ENCODE measurements around the gene ACOT9.
"Not testable (repeated sequence)": the region's sequence is repeated elsewhere in the genome, so short reads cannot be mapped to it uniquely, and the experiment has no call there.

The ACOT9 gene

DNA sequence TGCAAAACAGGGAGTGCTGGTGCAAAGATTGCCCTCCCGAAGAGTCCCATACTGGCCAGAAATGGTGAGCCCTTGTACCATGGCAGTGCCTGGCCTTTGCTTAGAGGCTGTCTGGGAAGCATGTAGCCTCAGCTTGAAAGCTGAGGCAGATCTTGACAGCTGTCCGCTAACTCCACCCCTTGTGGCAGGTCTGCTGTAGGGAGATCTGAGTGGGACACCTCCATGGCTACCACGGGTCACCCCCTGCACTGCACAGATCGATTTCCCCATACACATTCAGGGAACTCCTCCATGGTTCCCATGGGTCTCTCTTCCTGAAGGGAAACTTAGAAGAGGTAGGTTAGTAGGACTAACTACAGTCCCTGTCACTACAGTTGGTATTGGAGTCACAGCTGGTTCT lies 6.1 kb upstream of the ACOT9 start:
- Histone ChIP-seq H4K20me1 (ENCODE audit: insufficient read depth, low read length, poor library complexity, severe bottlenecking) (no peaks in the 10 kb centered on the region), H3K4me2 (ENCODE audit: low read depth, low read length, poor library complexity, severe bottlenecking) (no peak overlapping the region), H2AFZ (ENCODE audit: low read length) (no peak overlapping the region), H3K79me2 (ENCODE audit: insufficient read depth, low read length) (no peaks in the 10 kb centered on the region), H3F3A (ENCODE audit: low read depth) (no peaks in the 10 kb centered on the region), H3K4me1 (ENCODE audit: insufficient read depth, low read length, poor library complexity, severe bottlenecking) (no peaks in the 10 kb centered on the region), H3K4me3 (ENCODE audit: low read length, poor library complexity, severe bottlenecking) (no peak overlapping the region), H3K9ac (ENCODE audit: low read depth, low read length, poor library complexity, severe bottlenecking) (no peak overlapping the region), H3K9me2 (replicated peaks; ENCODE audit: low read depth, low read length) (no peaks in the 10 kb centered on the region), H3K27me3 (ENCODE audit: insufficient read depth, low read length, poor library complexity, severe bottlenecking) (no peaks in the 10 kb centered on the region), H3K9me3 (ENCODE audit: insufficient read depth, low read depth, low read length) (no peaks in the 10 kb centered on the region), H3K36me3 (ENCODE audit: insufficient read depth, low read length) (no peaks in the 10 kb centered on the region)
- TF ChIP-seq, protein P1, sequence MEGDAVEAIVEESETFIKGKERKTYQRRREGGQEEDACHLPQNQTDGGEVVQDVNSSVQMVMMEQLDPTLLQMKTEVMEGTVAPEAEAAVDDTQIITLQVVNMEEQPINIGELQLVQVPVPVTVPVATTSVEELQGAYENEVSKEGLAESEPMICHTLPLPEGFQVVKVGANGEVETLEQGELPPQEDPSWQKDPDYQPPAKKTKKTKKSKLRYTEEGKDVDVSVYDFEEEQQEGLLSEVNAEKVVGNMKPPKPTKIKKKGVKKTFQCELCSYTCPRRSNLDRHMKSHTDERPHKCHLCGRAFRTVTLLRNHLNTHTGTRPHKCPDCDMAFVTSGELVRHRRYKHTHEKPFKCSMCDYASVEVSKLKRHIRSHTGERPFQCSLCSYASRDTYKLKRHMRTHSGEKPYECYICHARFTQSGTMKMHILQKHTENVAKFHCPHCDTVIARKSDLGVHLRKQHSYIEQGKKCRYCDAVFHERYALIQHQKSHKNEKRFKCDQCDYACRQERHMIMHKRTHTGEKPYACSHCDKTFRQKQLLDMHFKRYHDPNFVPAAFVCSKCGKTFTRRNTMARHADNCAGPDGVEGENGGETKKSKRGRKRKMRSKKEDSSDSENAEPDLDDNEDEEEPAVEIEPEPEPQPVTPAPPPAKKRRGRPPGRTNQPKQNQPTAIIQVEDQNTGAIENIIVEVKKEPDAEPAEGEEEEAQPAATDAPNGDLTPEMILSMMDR (conservative IDR thresholded peaks at IDR 0.05; ENCODE audit: low read length), result no peak
- no peak for TF ChIP-seq EZH2phosphoT487 (IDR thresholded peaks at IDR 0.05; ENCODE audit: borderline replicate concordance)

DNA sequence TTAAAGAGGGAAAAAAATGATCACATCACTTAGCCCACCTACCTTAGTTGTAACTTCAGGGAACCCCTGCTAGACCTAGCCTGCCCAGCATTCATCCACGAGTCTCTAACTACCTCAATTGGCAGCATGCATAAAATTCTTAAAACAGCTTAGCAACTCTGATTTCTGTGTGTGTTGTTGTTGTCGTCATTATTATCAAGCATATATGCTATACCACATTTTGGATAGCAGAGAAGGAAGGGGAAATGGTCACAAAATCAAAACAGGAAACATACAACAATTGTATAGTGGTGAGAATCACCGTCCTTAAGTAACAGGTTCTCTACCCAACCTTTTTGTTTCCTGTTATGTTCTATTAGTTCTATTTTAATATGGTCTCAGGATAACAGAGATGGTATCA lies 2.7 kb upstream of the ACOT9 start:
- no peak overlapping the region for H3K4me2 ChIP-seq (ENCODE audit: low read depth, low read length, poor library complexity, severe bottlenecking)
- H3K36me3 ChIP-seq (ENCODE audit: insufficient read depth, low read length), result no peaks in the 10 kb centered on the region

DNA sequence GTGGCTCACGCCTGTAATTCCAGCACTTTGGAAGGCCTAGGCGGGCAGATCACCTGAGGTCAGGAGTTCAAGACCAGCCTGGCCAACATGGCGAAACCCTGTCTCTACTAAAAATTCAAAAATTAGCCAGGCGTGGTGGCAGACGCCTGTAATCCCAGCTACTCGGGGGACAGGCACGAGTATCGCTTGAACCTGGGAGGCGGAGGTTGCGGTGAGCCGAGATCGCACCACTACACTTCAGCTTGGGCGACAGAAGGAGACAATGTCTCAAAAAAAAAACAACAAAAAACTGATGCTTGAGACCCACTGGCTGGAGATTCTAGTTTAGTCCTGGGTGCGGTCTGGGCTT lies 521 bp upstream of the ACOT9 start:
- Histone ChIP-seq H3K4me3 (ENCODE audit: low read length, poor library complexity, severe bottlenecking) (peak overlapping the region; percentile 95), H3K4me2 (ENCODE audit: low read depth, low read length, poor library complexity, severe bottlenecking) (peak overlapping the region; percentile 82), H2AFZ (ENCODE audit: low read length) (peak overlapping the region; percentile 84), H3K9ac (ENCODE audit: low read depth, low read length, poor library complexity, severe bottlenecking) (peak overlapping the region; percentile 69), H3K79me2 (ENCODE audit: insufficient read depth, low read length) (peaks cover 22% of the 10 kb centered on the region)
- not testable (repeated sequence) for H3K4me1 ChIP-seq (ENCODE audit: insufficient read depth, low read length, poor library complexity, severe bottlenecking); H3K27me3 ChIP-seq (ENCODE audit: insufficient read depth, low read length, poor library complexity, severe bottlenecking); H3K9me3 ChIP-seq (ENCODE audit: insufficient read depth, low read depth, low read length); H3K36me3 ChIP-seq (ENCODE audit: insufficient read depth, low read length); H3F3A ChIP-seq (ENCODE audit: low read depth); H4K20me1 ChIP-seq (ENCODE audit: insufficient read depth, low read length, poor library complexity, severe bottlenecking); H3K9me2 ChIP-seq (replicated peaks; ENCODE audit: low read depth, low read length)

More for the DNA sequence above, 2.7 kb upstream of the ACOT9 start:
- H3K79me2 ChIP-seq (ENCODE audit: insufficient read depth, low read length), result peaks cover 17% of the 10 kb centered on the region
- no peak overlapping the region for H3K9ac ChIP-seq (ENCODE audit: low read depth, low read length, poor library complexity, severe bottlenecking)
- no peaks in the 10 kb centered on the region for H3K27me3 ChIP-seq (ENCODE audit: insufficient read depth, low read length, poor library complexity, severe bottlenecking)
- peaks cover 6% of the 10 kb centered on the region for H3K4me1 ChIP-seq (ENCODE audit: insufficient read depth, low read length, poor library complexity, severe bottlenecking)
- no peaks in the 10 kb centered on the region for H3K9me3 ChIP-seq (ENCODE audit: insufficient read depth, low read depth, low read length)
- H4K20me1 ChIP-seq (ENCODE audit: insufficient read depth, low read length, poor library complexity, severe bottlenecking), result no peaks in the 10 kb centered on the region
- no peaks in the 10 kb centered on the region for H3F3A ChIP-seq (ENCODE audit: low read depth)
- H3K4me3 ChIP-seq (ENCODE audit: low read length, poor library complexity, severe bottlenecking), result no peak overlapping the region
- TF ChIP-seq, protein P1 (conservative IDR thresholded peaks at IDR 0.05; ENCODE audit: low read length), result no peak
- no peak for TF ChIP-seq EZH2phosphoT487 (IDR thresholded peaks at IDR 0.05; ENCODE audit: borderline replicate concordance)
- H3K9me2 ChIP-seq (replicated peaks; ENCODE audit: low read depth, low read length), result no peaks in the 10 kb centered on the region
- H2AFZ ChIP-seq (ENCODE audit: low read length), result no peak overlapping the region

DNA sequence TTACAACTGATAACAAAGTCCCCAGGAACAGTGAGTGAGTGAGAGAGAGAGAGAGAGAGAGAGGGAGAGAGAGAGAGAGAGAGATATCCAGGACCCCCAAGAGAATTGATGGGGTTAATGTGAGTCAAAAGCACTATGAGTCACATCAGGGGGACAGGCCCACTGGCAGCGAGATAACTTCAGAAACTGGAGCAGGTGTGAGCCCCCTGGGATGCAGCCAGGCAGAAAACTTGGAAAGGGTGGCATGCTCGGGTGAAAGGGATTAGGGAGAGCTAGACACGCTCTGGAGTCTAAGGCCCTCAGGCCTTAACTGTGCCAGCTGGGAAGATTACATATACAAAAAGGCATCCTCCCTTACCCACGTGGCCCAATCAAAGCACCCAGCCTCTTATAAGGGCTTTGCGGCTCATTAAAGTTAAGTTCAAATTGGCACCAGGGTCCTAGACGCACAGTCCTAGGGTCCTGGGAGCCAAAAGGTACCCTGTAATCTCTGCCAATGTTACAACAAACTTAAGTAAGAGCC lies 841 bp downstream of the ACOT9 start:
- H3K9me2 ChIP-seq (replicated peaks; ENCODE audit: low read depth, low read length), result no peaks in the 10 kb centered on the region
- TF ChIP-seq, protein P1 (conservative IDR thresholded peaks at IDR 0.05; ENCODE audit: low read length), result no peak
- TF ChIP-seq EZH2phosphoT487 (IDR thresholded peaks at IDR 0.05; ENCODE audit: borderline replicate concordance), result no peak
- peak overlapping the region; percentile 82 for H3K4me2 ChIP-seq (ENCODE audit: low read depth, low read length, poor library complexity, severe bottlenecking)
- H2AFZ ChIP-seq (ENCODE audit: low read length), result peak overlapping the region; percentile 84
- peak overlapping the region; percentile 69 for H3K9ac ChIP-seq (ENCODE audit: low read depth, low read length, poor library complexity, severe bottlenecking)
- H3F3A ChIP-seq (ENCODE audit: low read depth), result no peaks in the 10 kb centered on the region
- H4K20me1 ChIP-seq (ENCODE audit: insufficient read depth, low read length, poor library complexity, severe bottlenecking), result no peaks in the 10 kb centered on the region
- no peaks in the 10 kb centered on the region for H3K36me3 ChIP-seq (ENCODE audit: insufficient read depth, low read length)
- no peaks in the 10 kb centered on the region for H3K27me3 ChIP-seq (ENCODE audit: insufficient read depth, low read length, poor library complexity, severe bottlenecking)
- no peaks in the 10 kb centered on the region for H3K9me3 ChIP-seq (ENCODE audit: insufficient read depth, low read depth, low read length)
- peaks cover 6% of the 10 kb centered on the region for H3K4me1 ChIP-seq (ENCODE audit: insufficient read depth, low read length, poor library complexity, severe bottlenecking)
- H3K4me3 ChIP-seq (ENCODE audit: low read length, poor library complexity, severe bottlenecking), result peak overlapping the region; percentile 95
- H3K79me2 ChIP-seq (ENCODE audit: insufficient read depth, low read length), result peaks cover 26% of the 10 kb centered on the region

Data from Loucy (cell line).